ENCODE data around the gene LRRC2.
A peak's percentile ranks its signal among the peaks of the same experiment; 100 is the strongest.

The LRRC2 gene

GRCh38 chr3:46508850-46509591 lies 57.1 kb downstream of the LRRC2 start:
- Histone ChIP-seq H3K27ac (no peak overlapping the region), H3K4me3 (no peak overlapping the region), H3K36me3 (no peaks in the 10 kb centered on the region), H4K20me1 (no peaks in the 10 kb centered on the region), H3K9me3 (replicated peaks in 1 of 11) (peaks cover 0 to 17% (median 11%) of the 10 kb centered on the region in 11 experiments; a peak in 14 of 22 replicates), H3K4me2 (no peak overlapping the region), H3K27me3 (no peaks in the 10 kb centered on the region), H3K4me1 (peaks cover 0 to 6% (median 0%) of the 10 kb centered on the region in 10 experiments; a peak in 2 of 20 replicates), H3K9ac (no peak overlapping the region)
- TF ChIP-seq Cebpa-rat (IDR thresholded peaks at IDR 0.05): no peak

GRCh38 chr3:46506526-46506925 lies 59.6 kb downstream of the LRRC2 start:
- H3K9me3 ChIP-seq (replicated peaks in 1 of 11): peaks cover 0 to 26% (median 16%) of the 10 kb centered on the region in 11 experiments; a peak in 14 of 22 replicates
- TF ChIP-seq Cebpa-rat (IDR thresholded peaks at IDR 0.05): no peak
- peaks cover 6 to 14% (median 8%) of the 10 kb centered on the region in 10 experiments for H3K4me1 ChIP-seq

GRCh38 chr3:46505953-46506352 lies 60.1 kb downstream of the LRRC2 start:
- no peak overlapping the region for H3K27ac ChIP-seq
- no peak overlapping the region for H3K4me2 ChIP-seq
- no peak overlapping the region for H3K9ac ChIP-seq
- H3K9me3 ChIP-seq (replicated peaks in 1 of 11): peaks cover 0 to 26% (median 16%) of the 10 kb centered on the region in 11 experiments; a peak in 14 of 22 replicates
- no peaks in the 10 kb centered on the region for H3K27me3 ChIP-seq
- no peak for TF ChIP-seq Cebpa-rat (IDR thresholded peaks at IDR 0.05)
- H3K36me3 ChIP-seq: no peaks in the 10 kb centered on the region
- H3K4me1 ChIP-seq: peaks cover 11 to 20% (median 14%) of the 10 kb centered on the region in 10 experiments
- no peak overlapping the region for H3K4me3 ChIP-seq
- no peaks in the 10 kb centered on the region for H4K20me1 ChIP-seq

More at GRCh38 chr3:46506526-46506925, 59.6 kb downstream of the LRRC2 start:
- H3K27ac ChIP-seq: no peak overlapping the region
- H4K20me1 ChIP-seq: no peaks in the 10 kb centered on the region
- H3K36me3 ChIP-seq: no peaks in the 10 kb centered on the region
- no peak overlapping the region for H3K4me2 ChIP-seq
- no peak overlapping the region for H3K9ac ChIP-seq
- H3K4me3 ChIP-seq: no peak overlapping the region
- no peaks in the 10 kb centered on the region for H3K27me3 ChIP-seq

- Histone ChIP-seq H4K20me1 (no peaks in the 10 kb centered on the region), H3K4me2 (0 out of 22 replicates have a peak overlapping the region, but pooled peaks of 1 of the 11 experiments have one; percentile 8)
- TF ChIP-seq Cebpa-rat (IDR thresholded peaks at IDR 0.05): no peak
These were observed 61.3 kb downstream of the LRRC2 start for GRCh38 chr3:46504789-46505188.

GRCh38 chr3:46503200-46503874 lies 62.8 kb downstream of the LRRC2 start:
- Histone ChIP-seq H3K9ac (no peak overlapping the region), H3K9me3 (replicated peaks in 1 of 11) (peaks cover 0 to 26% (median 16%) of the 10 kb centered on the region in 11 experiments; a peak in 14 of 22 replicates), H3K27ac (0 out of 22 replicates have a peak overlapping the region, but pooled peaks of 1 of the 11 experiments have one; percentile 4), H3K4me3 (no peak overlapping the region), H3K36me3 (no peaks in the 10 kb centered on the region), H3K4me1 (peaks cover 21 to 31% (median 23%) of the 10 kb centered on the region in 10 experiments), H4K20me1 (no peaks in the 10 kb centered on the region), H3K27me3 (no peaks in the 10 kb centered on the region), H3K4me2 (no peak overlapping the region)
- no peak for TF ChIP-seq Cebpa-rat (IDR thresholded peaks at IDR 0.05)

More at GRCh38 chr3:46504789-46505188, 61.3 kb downstream of the LRRC2 start:
- H3K27ac ChIP-seq: no peak overlapping the region
- H3K9ac ChIP-seq: no peak overlapping the region
- no peak overlapping the region for H3K4me3 ChIP-seq
- peaks cover 21 to 31% (median 23%) of the 10 kb centered on the region in 10 experiments for H3K4me1 ChIP-seq
- H3K27me3 ChIP-seq: no peaks in the 10 kb centered on the region
- no peaks in the 10 kb centered on the region for H3K36me3 ChIP-seq
- H3K9me3 ChIP-seq (replicated peaks in 1 of 11): peaks cover 0 to 26% (median 16%) of the 10 kb centered on the region in 11 experiments; a peak in 14 of 22 replicates

GRCh38 chr3:46501702-46502101 lies 64.4 kb downstream of the LRRC2 start:
- no peak overlapping the region for H3K4me3 ChIP-seq
- H3K9ac ChIP-seq: peak overlapping the region in 3 of 11 experiments; percentile 1 to 22 (median 8); a peak in 1 of 22 replicates
- no peak for TF ChIP-seq Cebpa-rat (IDR thresholded peaks at IDR 0.05)
- no peaks in the 10 kb centered on the region for H3K27me3 ChIP-seq
- H3K4me2 ChIP-seq: peak overlapping the region; percentile 40 to 70 (median 55)
- H3K9me3 ChIP-seq (replicated peaks in 1 of 11): peaks cover 0 to 26% (median 16%) of the 10 kb centered on the region in 11 experiments; a peak in 14 of 22 replicates
- H4K20me1 ChIP-seq: no peaks in the 10 kb centered on the region
- peak overlapping the region in 8 of 11 experiments; percentile 27 to 61 (median 50); a peak in 14 of 22 replicates for H3K27ac ChIP-seq
- peaks cover 21 to 38% (median 28%) of the 10 kb centered on the region in 10 experiments for H3K4me1 ChIP-seq
- H3K36me3 ChIP-seq: no peaks in the 10 kb centered on the region

GRCh38 chr3:46500656-46501635 lies 65.2 kb downstream of the LRRC2 start:
- peaks cover 21 to 43% (median 32%) of the 10 kb centered on the region in 10 experiments for H3K4me1 ChIP-seq
- H3K9me3 ChIP-seq (replicated peaks in 1 of 11): peaks cover 0 to 26% (median 16%) of the 10 kb centered on the region in 11 experiments; a peak in 14 of 22 replicates
- TF ChIP-seq Cebpa-rat (IDR thresholded peaks at IDR 0.05): peak in 4 of 11 experiments; percentile 19 to 62 (median 27); a peak in 1 of 22 replicates
- H3K9ac ChIP-seq: peak overlapping the region in 3 of 11 experiments; percentile 1 to 22 (median 8); a peak in 1 of 22 replicates
- H3K4me3 ChIP-seq: no peak overlapping the region
- H4K20me1 ChIP-seq: no peaks in the 10 kb centered on the region
- no peaks in the 10 kb centered on the region for H3K36me3 ChIP-seq
- no peaks in the 10 kb centered on the region for H3K27me3 ChIP-seq
- H3K4me2 ChIP-seq: peak overlapping the region; percentile 40 to 70 (median 55)
- H3K27ac ChIP-seq: peak overlapping the region in 9 of 11 experiments; percentile 12 to 61 (median 47); a peak in 16 of 22 replicates

GRCh38 chr3:46498916-46499519 lies 67.1 kb downstream of the LRRC2 start:
- H3K36me3 ChIP-seq: no peaks in the 10 kb centered on the region
- H3K4me3 ChIP-seq: no peak overlapping the region
- no peaks in the 10 kb centered on the region for H3K27me3 ChIP-seq
- no peak for TF ChIP-seq Cebpa-rat (IDR thresholded peaks at IDR 0.05)
- H4K20me1 ChIP-seq: no peaks in the 10 kb centered on the region
- no peak overlapping the region for H3K4me2 ChIP-seq
- no peak overlapping the region for H3K9ac ChIP-seq
- H3K9me3 ChIP-seq (replicated peaks in 1 of 11): peaks cover 0 to 10% (median 5%) of the 10 kb centered on the region in 11 experiments; a peak in 10 of 22 replicates
- H3K4me1 ChIP-seq: peaks cover 15 to 47% (median 36%) of the 10 kb centered on the region in 10 experiments
- H3K27ac ChIP-seq: peak overlapping the region in 4 of 11 experiments; percentile 10 to 29 (median 21); a peak in 3 of 22 replicates
